Astrocyte (in vitro differentiated cells and primary cell): ENCODE results near the gene CASP2. TPM values are rescaled to one million over a fixed set of nuclear protein-coding genes. Genes with fewer than 3 reads are reported as not detected.

ENCODE experiments used
- DNase-seq: peaks from one replicate; pipeline ENCODE4 v3.0.0-alpha.2; 2010; ENCODE audit warnings: low read depth
- FAIRE-seq: peaks from 2 replicates; lab custom pipeline; 2011; peaks lifted over from hg19 to GRCh38; lab: Jason Lieb, UNC
- H2AFZ ChIP-seq: 2 replicates; pipeline ENCODE4 v1.6.0; 2012; ENCODE audit warnings: low read depth, low read length, inconsistent platforms
- H3K27ac ChIP-seq: 2 replicates; pipeline ENCODE4 v1.5.1; 2011; ENCODE audit warnings: low read depth, low read length, inconsistent platforms
- H3K27me3 ChIP-seq: 2 replicates; pipeline ENCODE4 v1.6.0; 2011; ENCODE audit warnings: low read length, inconsistent platforms; ENCODE audit not compliant: insufficient read depth
- H3K36me3 ChIP-seq: 2 replicates; pipeline ENCODE4 v1.5.1; 2011; ENCODE audit warnings: low read length, inconsistent platforms; ENCODE audit not compliant: insufficient read depth
- H3K4me1 ChIP-seq: 2 replicates; pipeline ENCODE4 v1.5.1; 2011; ENCODE audit warnings: low read length, inconsistent platforms; ENCODE audit not compliant: insufficient read depth
- H3K4me2 ChIP-seq: 2 replicates; pipeline ENCODE4 v1.6.0; 2012; ENCODE audit warnings: low read length, inconsistent platforms
- H3K4me3 ChIP-seq: 2 replicates; pipeline ENCODE4 v1.5.1; 2011; ENCODE audit warnings: low read depth, mild to moderate bottlenecking, low read length, inconsistent platforms; ENCODE audit not compliant: insufficient read depth
- H3K79me2 ChIP-seq: 2 replicates; pipeline ENCODE4 v1.6.0; 2012; ENCODE audit warnings: mild to moderate bottlenecking, low read length, inconsistent platforms; ENCODE audit not compliant: insufficient read depth
- H3K9ac ChIP-seq: 2 replicates; pipeline ENCODE4 v1.6.0; 2012; ENCODE audit warnings: mild to moderate bottlenecking, low read length, inconsistent platforms
- H3K9me3 ChIP-seq: 2 replicates; pipeline ENCODE4 v1.5.1; 2012; ENCODE audit warnings: low read depth, mild to moderate bottlenecking, low read length, inconsistent platforms; ENCODE audit not compliant: insufficient read depth
- H4K20me1 ChIP-seq: 2 replicates; pipeline ENCODE4 v1.6.0; 2012; ENCODE audit warnings: low read length, inconsistent platforms; ENCODE audit not compliant: insufficient read depth
- H3K27ac Mint-ChIP-seq: one replicate; pipeline ENCODE4 v1.8.0; 2021; ENCODE audit warnings: mild to moderate bottlenecking, mixed read lengths; ENCODE audit not compliant: unreplicated experiment
- H3K27me3 Mint-ChIP-seq: one replicate; pipeline ENCODE4 v1.8.0; 2021; ENCODE audit warnings: low read depth, mixed read lengths; ENCODE audit not compliant: unreplicated experiment
- H3K36me3 Mint-ChIP-seq: one replicate; pipeline ENCODE4 v1.8.0; 2021; ENCODE audit warnings: low read depth, mixed read lengths; ENCODE audit not compliant: unreplicated experiment
- H3K4me1 Mint-ChIP-seq: one replicate; pipeline ENCODE4 v1.8.0; 2021; ENCODE audit warnings: low read depth, mixed read lengths; ENCODE audit not compliant: unreplicated experiment
- H3K4me3 Mint-ChIP-seq: one replicate; pipeline ENCODE4 v1.8.0; 2021; ENCODE audit warnings: mild to moderate bottlenecking, moderate library complexity, mixed read lengths; ENCODE audit not compliant: unreplicated experiment
- H3K9me3 Mint-ChIP-seq: one replicate; pipeline ENCODE4 v1.8.0; 2021; ENCODE audit warnings: mild to moderate bottlenecking, mixed read lengths; ENCODE audit not compliant: unreplicated experiment
- CTCF ChIP-seq: IDR thresholded peaks from 2 replicates; pipeline ENCODE4 v1.5.1; 2011; ENCODE audit warnings: low read depth, mild to moderate bottlenecking, inconsistent platforms, low read length, moderate library complexity; ENCODE audit not compliant: insufficient read depth
- EZH2 ChIP-seq: IDR thresholded peaks from 2 replicates; pipeline ENCODE4 v1.6.1; 2012; ENCODE audit warnings: mild to moderate bottlenecking, low read length, inconsistent platforms; ENCODE audit not compliant: insufficient read depth
- total RNA-seq: library from RNA; stranded (reverse); gene quantifications from 2 replicates; pipeline ENCODE4 v1.2.1, GENCODE V29; 2021

The CASP2 gene
- total RNA-seq, 1 donor from 2014 or later: 38.0 TPM

GRCh38 chr7:143243614-143244013, 44.5 kb upstream of the CASP2 start:
- no peaks in the 10 kb centered on the region for H3K79me2 ChIP-seq
- Mint-ChIP-seq H3K36me3 (no peaks in the 10 kb centered on the region), H3K4me3 (no peak overlapping the region), H3K9me3 (no peaks in the 10 kb centered on the region), H3K27me3 (no peaks in the 10 kb centered on the region), H3K4me1 (peaks cover 23% of the 10 kb centered on the region), H3K27ac (no peak overlapping the region)
- no peak overlapping the region for H3K4me2 ChIP-seq
- no peak overlapping the region for H2AFZ ChIP-seq
- TF ChIP-seq EZH2 (no peak), CTCF (no peak)
- peaks cover 7% of the 10 kb centered on the region for H3K27me3 ChIP-seq
- no peak overlapping the region for H3K27ac ChIP-seq
- no peaks in the 10 kb centered on the region for H4K20me1 ChIP-seq
- DNase-seq (no peak), FAIRE-seq (no peak)
- no peaks in the 10 kb centered on the region for H3K9me3 ChIP-seq
- H3K36me3 ChIP-seq: no peaks in the 10 kb centered on the region
- no peak overlapping the region for H3K4me3 ChIP-seq
- H3K4me1 ChIP-seq: peaks cover 6% of the 10 kb centered on the region
- no peak overlapping the region for H3K9ac ChIP-seq

DNA sequence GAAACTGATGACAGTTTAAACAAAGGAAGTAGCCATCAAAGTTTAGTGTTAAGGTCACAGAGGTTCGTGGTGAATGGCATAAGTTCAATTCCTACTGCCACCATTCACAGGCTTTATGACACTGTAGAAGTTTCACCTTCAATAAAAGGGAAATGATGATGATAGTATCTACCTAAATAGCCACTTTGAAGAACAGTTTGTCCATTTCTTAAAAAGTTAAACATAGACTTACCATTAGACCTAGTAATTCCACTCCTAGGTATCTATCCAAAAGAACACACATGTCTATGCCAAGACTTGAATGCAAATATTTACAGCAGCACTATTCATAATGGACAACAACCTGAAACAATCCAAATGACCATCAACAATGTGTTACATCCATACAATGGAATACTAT, 43.8 kb upstream of the CASP2 start:
- H3K4me3 Mint-ChIP-seq: no peak overlapping the region
- H3K9me3 ChIP-seq: no peaks in the 10 kb centered on the region
- no peak for FAIRE-seq

More for the DNA sequence above, 43.8 kb upstream of the CASP2 start:
- Mint-ChIP-seq H3K4me1 (peaks cover 16% of the 10 kb centered on the region), H3K9me3 (peaks cover 2% of the 10 kb centered on the region), H3K27me3 (no peaks in the 10 kb centered on the region), H3K36me3 (no peaks in the 10 kb centered on the region), H3K27ac (no peak overlapping the region)
- Histone ChIP-seq H3K27ac (no peak overlapping the region), H3K79me2 (no peaks in the 10 kb centered on the region), H4K20me1 (no peaks in the 10 kb centered on the region), H3K4me2 (no peak overlapping the region), H3K36me3 (no peaks in the 10 kb centered on the region), H3K4me1 (peaks cover 6% of the 10 kb centered on the region), H3K4me3 (no peak overlapping the region), H3K9ac (no peak overlapping the region), H2AFZ (no peak overlapping the region), H3K27me3 (peaks cover 7% of the 10 kb centered on the region)
- no peak for TF ChIP-seq CTCF
- no peak for TF ChIP-seq EZH2
- DNase-seq: no peak
